ENCODE data around the gene CELF3. TPM values are rescaled to one million over a fixed set of nuclear protein-coding genes. Genes with fewer than 3 reads are reported as not detected.

CELF3 gene
- total and polyA plus RNA-seq, 9 of the 15 experiments (the other 6 are each of a cell fraction or from before 2014, with no cell fraction given) = not detected

- peak; percentile 99 for TF ChIP-seq ATF3 (IDR thresholded peaks at IDR 0.05)
- no peak; the same call in 1 of the 2 replicates for TF ChIP-seq ATF3 (CRISPR knock-in tag; conservative IDR thresholded peaks at IDR 0.05)
- TF ChIP-seq CTCFL (IDR thresholded peaks at IDR 0.05; ENCODE audit: borderline replicate concordance, insufficient read depth, low read depth, low read length, poor library complexity, severe bottlenecking) = no peak
- no peak for TF ChIP-seq ZNF354B (CRISPR knock-in tag; IDR thresholded peaks at IDR 0.05)
- TF ChIP-seq CTBP1 (IDR thresholded peaks at IDR 0.05; ENCODE audit: borderline replicate concordance) = peak; percentile 67; the same call in 1 of the 2 replicates
- TF ChIP-seq ZBTB40 (IDR thresholded peaks at IDR 0.05) = 0 out of 2 replicates have a peak, but pooled peaks have one; percentile 44
- TF ChIP-seq ZBTB40 (CRISPR knock-in tag; IDR thresholded peaks at IDR 0.05) = no peak
- TF ChIP-seq NEUROD1 (IDR thresholded peaks at IDR 0.05; ENCODE audit: borderline replicate concordance, low read depth, low read length, partially characterized antibody) = peak; percentile 95
- TF ChIP-seq PURB (CRISPR knock-in tag; IDR thresholded peaks at IDR 0.05; ENCODE audit: low read depth) = no peak
- no peak for TF ChIP-seq MCM2 (IDR thresholded peaks at IDR 0.05; ENCODE audit: low read depth)
- peak; percentile 98 for TF ChIP-seq RFX1 (IDR thresholded peaks at IDR 0.05)
- TF ChIP-seq RBM22 (IDR thresholded peaks at IDR 0.05; ENCODE audit: low read depth, low read length, poor library complexity, severe bottlenecking) = peak; percentile 99
- TF ChIP-seq CSDE1 (IDR thresholded peaks at IDR 0.05) = peak in 1 of 2 experiments; percentile 97; a peak in 2 of 4 replicates
- TF ChIP-seq ZNF134 (CRISPR knock-in tag; conservative IDR thresholded peaks at IDR 0.05) = no peak
- no peak for TF ChIP-seq CREB1 (IDR thresholded peaks at IDR 0.05)
- peak; percentile 84 for TF ChIP-seq CREB1 (CRISPR knock-in tag; IDR thresholded peaks at IDR 0.05)
- peak; percentile 47; the same call in 1 of the 2 replicates for TF ChIP-seq JUNB (CRISPR knock-in tag; conservative IDR thresholded peaks at IDR 0.05)
- TF ChIP-seq CREM (IDR thresholded peaks at IDR 0.05; ENCODE audit: low read depth) = peak; percentile 96
Observed at GRCh38 chr1:151710187-151710840, 6.3 kb downstream of the CELF3 start (continued).
